KMS-11 (cell line): ENCODE results near the gene AMH.

Source experiments
- H2AFZ ChIP-seq: fragments of 200-600 bp; sonication (generic); 2 replicates; pipeline ENCODE4 v1.6.1; 2016; ENCODE audit warnings: antibody characterized with exemption, mixed run types, low read depth
- H3K27ac ChIP-seq: fragments of 200-600 bp; sonication (generic); 2 replicates; pipeline ENCODE4 v1.6.1; 2016; ENCODE audit warnings: mild to moderate bottlenecking, mixed run types
- H3K27me3 ChIP-seq: fragments of 200-600 bp; sonication (generic); 2 replicates; pipeline ENCODE4 v1.6.1; 2017; ENCODE audit warnings: mild to moderate bottlenecking, low read depth, mixed run types, moderate library complexity; ENCODE audit not compliant: insufficient read depth
- H3K36me3 ChIP-seq: fragments of 200-600 bp; sonication (generic); 2 replicates; pipeline ENCODE4 v1.6.1; 2017; ENCODE audit warnings: mild to moderate bottlenecking, mixed run types; ENCODE audit not compliant: insufficient read depth
- H3K4me1 ChIP-seq: fragments of 200-600 bp; sonication (generic); 2 replicates; pipeline ENCODE4 v1.6.1; 2016; ENCODE audit warnings: mild to moderate bottlenecking, low read depth, mixed run types; ENCODE audit not compliant: poor library complexity, severe bottlenecking
- H3K4me2 ChIP-seq: fragments of 200-600 bp; sonication (generic); 2 replicates; pipeline ENCODE4 v1.7.0; 2016; ENCODE audit warnings: mild to moderate bottlenecking, mixed run types
- H3K4me3 ChIP-seq: fragments of 200-600 bp; sonication (generic); IDR thresholded peaks from 2 replicates; pipeline ENCODE4 v1.6.1; 2017; ENCODE audit warnings: low read depth, low read length, mixed read lengths; ENCODE audit not compliant: insufficient read depth
- H3K79me2 ChIP-seq: fragments of 200-600 bp; sonication (generic); 2 replicates; pipeline ENCODE4 v1.6.1; 2016; ENCODE audit warnings: low read depth, mixed run types; ENCODE audit not compliant: insufficient read depth
- H3K9ac ChIP-seq: fragments of 200-600 bp; sonication (generic); 2 replicates; pipeline ENCODE4 v1.6.1; 2016; ENCODE audit warnings: mild to moderate bottlenecking, mixed run types
- H4K20me1 ChIP-seq: fragments of 200-600 bp; sonication (generic); 2 replicates; pipeline ENCODE4 v1.6.1; 2016; ENCODE audit warnings: mild to moderate bottlenecking, mixed run types; ENCODE audit not compliant: insufficient read depth
- TF ChIP-seq, protein P1 (sequence below): fragments of 200-600 bp; sonication (generic); conservative IDR thresholded peaks from 2 replicates; pipeline ENCODE4 v1.6.1; 2017; ENCODE audit warnings: low read depth, mild to moderate bottlenecking, antibody characterized with exemption, low read length, moderate library complexity, mixed read lengths

AMH gene

DNA sequence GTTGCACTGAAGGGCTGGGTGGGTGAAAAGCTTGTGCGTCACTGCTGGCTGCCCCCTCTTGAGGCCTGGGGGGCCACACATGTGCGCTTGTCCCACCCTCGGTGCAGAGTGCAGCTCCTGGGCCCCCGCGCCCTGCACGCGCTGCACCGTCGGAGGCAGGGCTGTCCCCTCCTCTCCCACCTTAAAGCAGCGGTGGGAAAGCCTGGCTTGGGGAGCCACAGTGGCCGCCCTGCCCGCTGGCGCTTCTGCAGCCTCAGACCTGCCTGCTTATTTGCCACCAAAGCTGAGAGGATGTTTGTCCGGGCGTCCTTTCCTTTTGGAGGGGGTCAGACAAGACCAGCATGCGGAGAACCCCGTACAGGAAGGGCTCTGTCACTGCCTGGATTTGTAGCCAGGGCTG is 39.7 kb upstream of the AMH start:
- Histone ChIP-seq H4K20me1 (no peaks in the 10 kb centered on the region), H3K27ac (no peak overlapping the region), H3K4me1 (no peaks in the 10 kb centered on the region), H3K4me2 (no peak overlapping the region), H3K27me3 (no peaks in the 10 kb centered on the region), H3K79me2 (no peaks in the 10 kb centered on the region; the same call in 1 of the 2 replicates), H2AFZ (no peak overlapping the region), H3K9ac (no peak overlapping the region), H3K36me3 (no peaks in the 10 kb centered on the region), H3K4me3 (no peak overlapping the region)
- TF ChIP-seq, protein P1, sequence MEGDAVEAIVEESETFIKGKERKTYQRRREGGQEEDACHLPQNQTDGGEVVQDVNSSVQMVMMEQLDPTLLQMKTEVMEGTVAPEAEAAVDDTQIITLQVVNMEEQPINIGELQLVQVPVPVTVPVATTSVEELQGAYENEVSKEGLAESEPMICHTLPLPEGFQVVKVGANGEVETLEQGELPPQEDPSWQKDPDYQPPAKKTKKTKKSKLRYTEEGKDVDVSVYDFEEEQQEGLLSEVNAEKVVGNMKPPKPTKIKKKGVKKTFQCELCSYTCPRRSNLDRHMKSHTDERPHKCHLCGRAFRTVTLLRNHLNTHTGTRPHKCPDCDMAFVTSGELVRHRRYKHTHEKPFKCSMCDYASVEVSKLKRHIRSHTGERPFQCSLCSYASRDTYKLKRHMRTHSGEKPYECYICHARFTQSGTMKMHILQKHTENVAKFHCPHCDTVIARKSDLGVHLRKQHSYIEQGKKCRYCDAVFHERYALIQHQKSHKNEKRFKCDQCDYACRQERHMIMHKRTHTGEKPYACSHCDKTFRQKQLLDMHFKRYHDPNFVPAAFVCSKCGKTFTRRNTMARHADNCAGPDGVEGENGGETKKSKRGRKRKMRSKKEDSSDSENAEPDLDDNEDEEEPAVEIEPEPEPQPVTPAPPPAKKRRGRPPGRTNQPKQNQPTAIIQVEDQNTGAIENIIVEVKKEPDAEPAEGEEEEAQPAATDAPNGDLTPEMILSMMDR: no peak

DNA sequence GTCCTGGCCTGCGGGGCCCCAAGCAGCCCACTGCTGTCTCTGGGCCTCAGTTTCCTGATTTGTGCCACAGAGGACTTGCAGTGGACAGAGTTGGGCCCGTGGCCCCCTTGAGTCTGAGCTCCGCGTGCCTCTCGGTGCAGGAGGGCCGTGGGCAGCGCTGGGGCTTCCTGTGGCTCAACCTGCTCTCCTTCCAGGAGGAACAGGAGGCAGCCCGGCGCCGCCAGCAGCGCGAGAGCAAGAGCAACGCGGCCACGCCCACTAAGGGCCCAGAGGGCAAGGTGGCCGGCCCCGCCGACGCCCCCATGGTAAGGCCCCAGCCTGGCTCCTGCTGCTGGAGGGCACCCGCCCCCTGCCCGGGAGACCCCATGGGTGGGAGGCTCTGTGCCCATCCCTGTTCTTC is 38.9 kb upstream of the AMH start:
- H3K4me1 ChIP-seq: no peaks in the 10 kb centered on the region
- no peak overlapping the region for H3K27ac ChIP-seq
- TF ChIP-seq, protein P1: no peak
- H3K79me2 ChIP-seq: no peaks in the 10 kb centered on the region; the same call in 1 of the 2 replicates
- no peak overlapping the region for H3K4me3 ChIP-seq
- H3K36me3 ChIP-seq: no peaks in the 10 kb centered on the region
- H3K4me2 ChIP-seq: no peak overlapping the region
- no peak overlapping the region for H3K9ac ChIP-seq
- H3K27me3 ChIP-seq: no peaks in the 10 kb centered on the region
- no peaks in the 10 kb centered on the region for H4K20me1 ChIP-seq
- no peak overlapping the region for H2AFZ ChIP-seq

DNA sequence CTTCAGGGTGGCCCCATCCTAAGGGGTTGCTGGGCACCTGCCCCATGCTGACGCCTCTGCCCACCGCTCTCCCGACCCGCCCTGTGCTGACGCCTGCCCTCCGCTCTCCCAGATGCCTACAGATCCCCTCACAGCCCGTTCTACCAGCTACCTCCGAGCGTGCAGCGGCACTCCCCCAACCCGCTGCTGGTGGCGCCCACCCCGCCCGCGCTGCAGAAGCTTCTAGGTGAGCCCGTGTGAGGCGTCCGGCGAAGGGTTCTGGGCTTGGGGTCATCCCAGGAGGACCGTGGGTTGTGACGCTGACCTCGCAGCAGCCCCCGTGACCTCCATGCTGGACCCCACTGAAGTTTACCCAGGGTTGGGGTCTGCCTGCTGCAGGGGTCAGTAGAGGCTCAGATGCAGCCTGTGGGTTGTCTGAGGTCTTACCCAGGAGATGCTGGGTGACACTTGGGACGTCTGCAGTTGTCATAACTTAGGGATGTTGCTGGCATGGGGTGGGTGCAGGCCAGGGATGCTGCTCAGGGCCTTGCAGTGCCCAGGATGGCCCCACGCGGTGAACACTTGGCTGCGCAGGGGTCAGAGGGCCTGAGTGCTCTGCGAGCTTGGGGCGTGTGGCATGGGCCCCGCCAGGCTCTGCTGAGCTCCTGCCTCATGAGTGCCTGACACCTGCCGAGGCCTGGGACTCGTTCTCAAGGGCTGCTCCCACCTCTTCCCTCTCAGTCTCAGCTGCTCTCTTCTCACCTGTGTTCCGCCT is 38.0 kb upstream of the AMH start:
- Histone ChIP-seq H3K27ac (no peak overlapping the region), H4K20me1 (no peaks in the 10 kb centered on the region), H3K27me3 (no peaks in the 10 kb centered on the region), H3K36me3 (no peaks in the 10 kb centered on the region), H3K79me2 (no peaks in the 10 kb centered on the region), H3K4me3 (no peak overlapping the region), H3K4me1 (no peaks in the 10 kb centered on the region), H2AFZ (no peak overlapping the region), H3K9ac (no peak overlapping the region), H3K4me2 (no peak overlapping the region)
- TF ChIP-seq, protein P1: no peak

DNA sequence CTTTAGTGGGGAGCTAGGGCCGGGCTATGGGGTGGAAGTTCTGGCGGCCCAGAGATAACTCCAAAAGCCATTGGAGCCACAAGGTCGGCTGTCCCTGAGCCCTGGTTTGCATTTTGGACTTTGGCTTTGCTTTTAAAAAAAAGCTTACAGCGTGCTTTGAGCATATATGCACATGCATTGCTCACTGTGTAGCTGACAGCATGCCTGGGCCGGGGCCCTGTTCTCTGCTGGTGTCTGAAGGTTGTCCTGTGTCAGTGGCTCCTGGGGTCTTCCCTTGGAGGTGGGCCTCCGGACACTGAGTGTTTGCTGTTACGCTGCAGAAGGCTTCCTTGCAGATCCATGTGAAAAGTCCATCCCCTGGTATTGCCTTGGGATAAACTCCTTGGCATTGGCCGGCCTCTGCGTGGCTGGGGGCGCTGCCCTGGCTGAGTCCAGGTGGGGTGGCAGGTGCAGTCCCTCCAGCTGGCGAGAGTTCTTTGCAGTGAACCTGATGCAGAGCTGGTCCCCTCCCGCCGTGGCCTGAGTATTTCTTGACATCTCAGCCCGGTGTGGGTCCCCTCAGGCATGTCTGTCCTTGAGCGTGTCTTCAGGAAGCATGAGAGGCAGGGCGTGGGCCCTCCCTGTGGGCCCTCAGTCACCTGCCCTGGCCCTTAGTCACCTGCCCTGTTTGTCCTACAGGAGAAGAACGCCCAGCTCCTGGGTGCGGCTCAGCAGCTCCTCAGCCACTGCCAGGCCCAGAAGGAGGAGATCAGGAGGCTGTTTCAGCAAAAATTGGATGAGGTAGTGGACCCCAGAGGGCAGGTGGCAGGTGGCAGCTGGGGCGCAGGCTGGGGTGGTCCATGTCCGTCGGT is 36.0 kb upstream of the AMH start:
- Histone ChIP-seq H3K36me3 (no peaks in the 10 kb centered on the region), H4K20me1 (no peaks in the 10 kb centered on the region), H3K9ac (no peak overlapping the region), H3K4me3 (no peak overlapping the region), H3K27ac (no peak overlapping the region), H3K4me2 (no peak overlapping the region), H3K27me3 (no peaks in the 10 kb centered on the region), H2AFZ (no peak overlapping the region), H3K4me1 (no peaks in the 10 kb centered on the region), H3K79me2 (no peaks in the 10 kb centered on the region)
- TF ChIP-seq, protein P1: no peak
